Testis (tissue), 2 donors: Measurements from ENCODE around the gene EXOC2.

Experiments
- POLR2A ChIP-seq: fragments of 450-650 bp; IDR thresholded peaks from one replicate; pipeline ENCODE4 v1.6.1; 2017; ENCODE audit warnings: antibody characterized with exemption, mild to moderate bottlenecking, moderate library complexity
- TF ChIP-seq, protein P1 (sequence below), 3 experiments: fragments of 450-650 bp in 2 of 3; fragments of 200-600 bp in 1 of 3; sonication (generic) in 1 of 3; IDR thresholded peaks; one replicate each; pipeline ENCODE4 v1.5.1; 2016 to 2019; ENCODE audit warnings: antibody characterized with exemption in 3 of 3, mild to moderate bottlenecking in 2 of 3, moderate library complexity in 1 of 3

DNA sequence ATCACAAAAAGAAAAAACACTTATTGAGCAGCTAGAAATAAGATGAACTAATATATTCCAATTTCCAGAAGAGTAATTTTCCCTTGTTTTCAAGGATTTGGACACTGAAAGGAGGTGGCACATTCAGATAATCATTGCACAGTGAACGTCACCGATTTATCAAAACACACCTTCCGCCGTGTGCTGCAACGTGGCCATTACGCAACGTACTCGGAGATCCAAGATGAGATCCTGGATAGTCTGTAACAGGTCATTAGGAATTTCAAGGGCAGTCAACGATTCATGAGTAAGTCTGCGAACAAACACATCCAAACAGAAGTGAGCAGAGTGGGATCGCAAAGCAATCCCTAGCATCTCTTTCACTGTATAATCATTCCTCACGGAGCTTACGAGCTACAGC is 129.1 kb downstream of the EXOC2 start:
- TF ChIP-seq, protein P1, sequence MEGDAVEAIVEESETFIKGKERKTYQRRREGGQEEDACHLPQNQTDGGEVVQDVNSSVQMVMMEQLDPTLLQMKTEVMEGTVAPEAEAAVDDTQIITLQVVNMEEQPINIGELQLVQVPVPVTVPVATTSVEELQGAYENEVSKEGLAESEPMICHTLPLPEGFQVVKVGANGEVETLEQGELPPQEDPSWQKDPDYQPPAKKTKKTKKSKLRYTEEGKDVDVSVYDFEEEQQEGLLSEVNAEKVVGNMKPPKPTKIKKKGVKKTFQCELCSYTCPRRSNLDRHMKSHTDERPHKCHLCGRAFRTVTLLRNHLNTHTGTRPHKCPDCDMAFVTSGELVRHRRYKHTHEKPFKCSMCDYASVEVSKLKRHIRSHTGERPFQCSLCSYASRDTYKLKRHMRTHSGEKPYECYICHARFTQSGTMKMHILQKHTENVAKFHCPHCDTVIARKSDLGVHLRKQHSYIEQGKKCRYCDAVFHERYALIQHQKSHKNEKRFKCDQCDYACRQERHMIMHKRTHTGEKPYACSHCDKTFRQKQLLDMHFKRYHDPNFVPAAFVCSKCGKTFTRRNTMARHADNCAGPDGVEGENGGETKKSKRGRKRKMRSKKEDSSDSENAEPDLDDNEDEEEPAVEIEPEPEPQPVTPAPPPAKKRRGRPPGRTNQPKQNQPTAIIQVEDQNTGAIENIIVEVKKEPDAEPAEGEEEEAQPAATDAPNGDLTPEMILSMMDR (IDR thresholded peaks at IDR 0.05) = no peak
- TF ChIP-seq POLR2A = no peak
